Right renal cortex interstitium (tissue), 3 donors: ENCODE results near the gene ACOXL. TPM values are rescaled to one million over a fixed set of nuclear protein-coding genes. Genes with fewer than 3 reads are reported as not detected.

Source experiments
- DNase-seq, 3 donors: peaks; one replicate each; pipeline ENCODE4 v3.0.0-alpha.2; 2013; ENCODE audit warnings: low read depth in 3 of 3, low spot score in 2 of 3
- polyA plus RNA-seq, 3 donors: library from polyadenylated mRNA; unstranded; fragments of 120-200 nt; gene quantifications; one replicate each; pipeline ENCODE4 v1.2.1, GENCODE V29; 2013; ENCODE audit not compliant: insufficient read length in 3 of 3

ACOXL gene
- polyA plus RNA-seq, 3 donors, result 0.35 to 0.83 (median 0.62) TPM

GRCh38 chr2:110789706-110790105 is 57.3 kb downstream of the ACOXL start:
- DNase-seq, result no peak

DNA sequence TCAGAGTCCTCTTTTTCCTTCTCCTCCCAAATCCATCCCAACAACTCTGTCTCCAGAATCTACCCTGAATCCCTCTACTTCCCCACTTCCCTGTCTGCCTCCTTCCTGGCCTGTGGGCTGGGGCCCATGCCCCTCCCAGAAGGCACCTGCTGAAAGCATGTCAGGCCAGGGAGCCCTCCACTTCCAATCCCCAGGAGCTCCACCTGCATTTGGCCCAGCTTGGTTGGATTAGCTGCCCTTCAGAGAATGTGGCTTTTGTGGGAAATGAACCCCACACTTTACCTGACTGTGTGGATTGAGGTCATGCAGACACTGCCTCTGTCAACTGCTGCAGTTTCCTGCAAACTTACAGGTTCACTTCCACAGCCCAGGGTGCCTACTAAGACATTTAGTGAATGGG is 58.5 kb downstream of the ACOXL start:
- no peak for DNase-seq

GRCh38 chr2:110791435-110791834 is 59.1 kb downstream of the ACOXL start:
- no peak for DNase-seq

- no peak for DNase-seq
These were observed 60.7 kb downstream of the ACOXL start for GRCh38 chr2:110793034-110793433.

DNA sequence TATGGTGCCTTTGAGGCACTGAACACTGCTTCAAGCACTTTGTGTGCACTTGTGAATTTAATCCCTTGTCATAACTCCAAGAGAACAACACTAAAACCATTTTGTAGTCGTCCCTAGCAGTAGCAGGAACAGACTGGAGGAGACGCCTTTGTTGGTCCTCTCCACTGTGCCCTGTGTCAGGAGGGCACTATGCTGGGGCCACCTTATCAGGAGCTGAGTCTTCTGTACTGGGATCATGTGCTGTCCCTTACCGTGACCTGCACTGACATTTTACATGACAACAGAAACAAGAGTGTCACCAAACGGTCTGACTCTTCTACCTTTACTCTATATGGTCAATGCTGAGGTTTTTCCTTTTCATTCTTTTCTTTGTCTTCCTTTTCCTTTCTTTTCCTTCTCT is 62.0 kb downstream of the ACOXL start:
- DNase-seq, result no peak

DNA sequence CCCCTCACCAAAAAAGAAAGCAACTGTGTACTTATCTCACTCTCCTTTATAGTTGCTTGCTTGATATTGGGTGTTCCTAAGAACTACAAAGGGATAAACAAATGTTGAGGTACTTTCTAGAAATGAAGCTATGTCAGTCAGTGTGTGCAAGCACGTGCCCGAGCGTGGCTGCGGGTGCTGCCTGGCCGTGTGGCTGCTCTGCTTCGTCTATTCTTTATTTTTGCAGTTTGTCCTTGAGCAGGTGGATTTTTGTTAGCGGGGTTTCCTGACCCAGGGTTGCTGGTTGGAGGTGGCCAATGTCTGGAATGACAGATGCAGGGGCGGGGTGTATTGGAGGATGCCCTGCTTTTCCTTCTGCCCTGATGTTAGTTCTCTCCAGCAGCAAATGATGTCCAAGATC is 62.6 kb downstream of the ACOXL start:
- no peak for DNase-seq

GRCh38 chr2:110796716-110797301 is 64.4 kb downstream of the ACOXL start:
- DNase-seq, result no peak

GRCh38 chr2:110799376-110799775 is 67.0 kb downstream of the ACOXL start:
- DNase-seq, result no peak

DNA sequence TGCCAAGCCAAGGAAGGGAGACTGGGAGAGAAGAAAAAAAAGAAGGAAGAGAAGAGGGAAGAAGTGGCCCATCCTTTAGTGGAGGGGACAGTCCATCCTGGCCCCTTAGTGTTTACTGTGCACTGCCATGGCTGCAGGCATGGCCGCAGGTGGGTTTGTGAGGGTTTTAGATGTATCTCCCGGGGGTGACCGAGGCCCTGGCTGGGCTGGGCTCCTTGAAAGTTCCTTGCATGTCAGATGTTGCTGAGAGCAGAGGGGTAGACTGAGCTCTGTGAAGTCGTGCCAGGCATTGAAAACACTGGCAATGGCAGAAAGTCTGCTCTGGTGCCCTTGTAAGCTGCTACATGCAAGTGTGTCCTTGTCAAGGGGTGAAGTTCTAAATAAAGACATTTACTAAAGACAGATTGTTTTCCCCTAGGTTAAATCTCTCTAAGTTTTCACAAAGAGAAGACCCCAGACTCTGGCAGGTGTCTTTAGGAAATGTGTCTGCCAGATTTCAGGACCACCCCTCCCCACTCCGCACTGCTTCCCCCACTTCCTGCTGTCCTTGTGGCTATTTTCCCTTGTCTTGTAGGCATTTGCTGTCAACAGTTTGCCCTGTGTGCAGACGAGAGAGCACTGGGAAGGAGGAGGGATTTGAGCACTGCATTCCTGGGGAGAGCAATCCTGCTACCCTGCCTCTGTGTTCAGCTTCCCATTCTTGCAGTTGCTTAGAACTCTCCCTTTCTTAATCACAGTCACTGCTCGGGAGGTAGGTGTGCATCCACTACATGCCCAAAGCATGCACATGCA is 68.4 kb downstream of the ACOXL start:
- no peak for DNase-seq

- DNase-seq, result no peak
These were observed 70.0 kb downstream of the ACOXL start for GRCh38 chr2:110802208-110802932.

DNA sequence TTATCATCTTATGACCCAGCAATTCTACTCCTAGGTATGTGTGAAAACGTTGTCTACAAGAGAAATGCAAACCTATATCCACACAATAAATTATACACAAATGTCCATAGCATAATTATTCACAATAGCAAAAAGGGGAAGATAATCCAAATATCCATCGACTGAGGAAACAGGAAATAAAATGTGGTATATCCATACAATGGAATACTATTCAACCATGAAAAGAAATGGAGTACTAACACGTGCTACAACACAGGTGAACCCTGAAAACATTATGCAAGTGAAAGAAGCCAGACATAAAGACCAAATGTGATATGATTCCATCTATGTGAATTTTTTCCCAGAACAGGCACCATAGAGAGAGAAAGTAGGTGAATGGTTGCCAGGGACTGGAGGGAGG is 72.1 kb downstream of the ACOXL start:
- no peak for DNase-seq

GRCh38 chr2:110804915-110805314 is 72.5 kb downstream of the ACOXL start:
- DNase-seq, result no peak

DNA sequence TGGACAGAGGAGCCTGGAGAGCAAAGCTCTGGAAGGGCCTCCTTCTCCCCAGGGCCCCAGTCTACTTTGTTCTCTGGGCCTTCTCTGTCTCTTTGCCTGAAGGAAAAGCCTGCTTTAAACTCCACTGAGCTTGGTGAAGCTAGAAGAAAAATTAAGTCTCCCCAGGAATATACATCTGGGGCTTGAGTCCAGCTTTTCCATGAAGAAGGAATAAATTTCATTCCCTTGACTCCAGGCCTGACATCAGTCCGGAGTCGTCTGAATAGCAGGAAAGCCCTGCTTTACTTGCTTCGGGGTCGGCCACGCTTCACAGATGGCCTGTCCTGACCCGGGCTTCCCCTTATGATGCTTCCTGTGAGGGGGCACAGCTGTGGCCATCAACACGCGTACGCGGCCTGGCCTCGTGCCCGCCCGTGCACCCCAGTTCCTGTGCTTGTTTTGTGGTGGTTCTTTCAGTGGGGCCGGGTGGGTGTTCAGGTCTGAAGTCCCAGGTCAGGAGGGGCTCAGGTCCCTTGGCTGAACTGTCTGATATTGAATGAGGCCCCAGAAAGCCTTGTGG is 73.6 kb downstream of the ACOXL start:
- no peak for DNase-seq

- no peak for DNase-seq
These were observed 75.1 kb downstream of the ACOXL start for GRCh38 chr2:110807522-110807921.

DNA sequence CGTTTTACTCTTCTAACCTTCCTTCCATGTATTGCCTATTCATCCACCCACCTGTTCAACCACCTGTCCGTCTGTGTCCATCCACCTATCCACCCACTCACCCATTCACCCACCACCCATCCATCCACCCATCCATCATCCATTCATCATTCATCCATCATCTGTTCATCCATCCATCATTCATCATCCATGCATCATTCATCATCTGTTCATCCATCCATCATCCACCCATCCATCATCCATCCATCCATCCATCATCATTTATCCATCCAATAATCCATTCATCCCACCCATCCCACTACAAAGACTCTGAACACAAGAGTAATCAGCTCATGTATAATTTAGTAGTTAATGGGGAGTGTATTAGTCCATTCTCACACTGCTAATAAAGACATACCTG is 78.0 kb downstream of the ACOXL start:
- DNase-seq, result no peak

DNA sequence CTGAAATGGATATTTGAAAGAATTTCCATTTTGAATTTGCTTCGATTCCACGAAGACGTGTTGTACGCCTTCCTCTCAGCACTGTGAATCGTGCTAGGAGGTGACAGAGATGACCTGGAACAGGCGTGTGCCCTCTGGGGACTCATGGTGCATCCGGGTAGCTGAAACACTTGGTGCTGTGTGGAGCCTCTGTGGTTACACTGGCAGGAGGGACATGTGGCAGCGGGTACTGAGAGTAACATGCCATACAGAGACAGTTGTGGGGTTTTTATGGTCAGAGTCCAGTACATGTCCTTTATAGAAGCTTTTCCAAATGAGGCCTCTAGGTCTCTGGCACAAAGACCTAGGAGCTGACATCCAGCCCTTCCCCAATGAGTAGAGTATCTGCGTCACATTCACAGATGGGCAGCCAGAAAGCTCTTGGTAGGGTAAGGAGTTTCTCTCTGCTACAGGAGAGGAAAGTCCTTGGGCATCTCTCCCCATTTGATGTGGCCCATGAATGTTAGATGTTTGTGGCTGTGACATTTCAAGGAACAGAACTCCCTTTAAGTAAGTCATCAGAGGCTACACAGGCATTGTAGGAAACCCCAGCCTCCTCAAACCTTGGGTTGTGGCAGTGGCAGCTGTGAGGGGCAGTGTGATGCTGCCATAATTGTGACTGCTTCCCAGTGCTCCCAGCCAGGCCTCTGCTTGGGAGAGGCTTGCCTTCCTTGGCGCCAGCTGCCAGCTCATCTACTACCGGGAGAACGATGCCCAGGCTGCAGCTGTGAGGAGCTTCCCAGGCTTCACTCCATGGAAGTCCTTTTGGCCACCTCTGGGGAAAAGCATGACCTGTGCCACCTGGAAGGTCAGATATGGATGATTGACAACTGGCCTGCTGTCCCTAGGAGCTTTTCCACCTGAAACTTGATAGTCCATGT is 80.6 kb downstream of the ACOXL start:
- no peak for DNase-seq

DNA sequence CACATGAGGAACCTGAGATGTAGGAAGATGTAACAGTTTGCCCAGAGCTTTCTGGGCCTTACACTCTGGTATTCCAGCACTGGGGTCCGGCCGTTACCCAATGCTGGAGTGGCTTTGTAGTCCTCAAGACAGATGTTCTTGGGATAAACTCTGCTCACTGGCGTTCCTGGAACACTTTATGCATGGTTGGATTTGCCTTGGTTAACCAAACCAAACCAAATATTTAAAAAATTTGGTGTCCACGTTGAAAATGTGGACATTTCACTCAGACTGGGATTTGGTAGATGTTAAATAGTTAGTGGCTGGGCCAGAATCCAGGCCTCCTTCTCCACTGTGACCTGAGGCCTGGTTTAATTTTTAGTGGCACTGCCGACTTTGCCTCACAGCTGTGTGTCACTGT is 81.5 kb downstream of the ACOXL start:
- DNase-seq, result no peak

DNA sequence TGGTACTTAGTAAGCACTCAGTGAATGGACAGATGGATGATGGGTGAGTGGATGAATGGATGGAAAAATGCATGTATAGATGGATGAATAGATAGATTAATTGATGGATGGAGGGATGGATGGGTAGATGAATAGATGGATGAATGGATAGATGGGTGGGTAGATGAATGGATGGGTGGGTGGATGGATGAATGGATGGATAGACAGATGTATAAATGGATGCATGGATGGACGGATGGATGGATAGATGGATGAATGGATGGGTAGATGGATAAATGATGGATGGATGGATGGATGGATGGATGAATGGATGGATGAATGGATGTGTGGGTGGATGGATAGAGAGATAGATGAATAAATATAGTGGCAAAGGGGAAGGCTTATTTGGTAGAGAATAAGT is 83.6 kb downstream of the ACOXL start:
- no peak for DNase-seq

DNA sequence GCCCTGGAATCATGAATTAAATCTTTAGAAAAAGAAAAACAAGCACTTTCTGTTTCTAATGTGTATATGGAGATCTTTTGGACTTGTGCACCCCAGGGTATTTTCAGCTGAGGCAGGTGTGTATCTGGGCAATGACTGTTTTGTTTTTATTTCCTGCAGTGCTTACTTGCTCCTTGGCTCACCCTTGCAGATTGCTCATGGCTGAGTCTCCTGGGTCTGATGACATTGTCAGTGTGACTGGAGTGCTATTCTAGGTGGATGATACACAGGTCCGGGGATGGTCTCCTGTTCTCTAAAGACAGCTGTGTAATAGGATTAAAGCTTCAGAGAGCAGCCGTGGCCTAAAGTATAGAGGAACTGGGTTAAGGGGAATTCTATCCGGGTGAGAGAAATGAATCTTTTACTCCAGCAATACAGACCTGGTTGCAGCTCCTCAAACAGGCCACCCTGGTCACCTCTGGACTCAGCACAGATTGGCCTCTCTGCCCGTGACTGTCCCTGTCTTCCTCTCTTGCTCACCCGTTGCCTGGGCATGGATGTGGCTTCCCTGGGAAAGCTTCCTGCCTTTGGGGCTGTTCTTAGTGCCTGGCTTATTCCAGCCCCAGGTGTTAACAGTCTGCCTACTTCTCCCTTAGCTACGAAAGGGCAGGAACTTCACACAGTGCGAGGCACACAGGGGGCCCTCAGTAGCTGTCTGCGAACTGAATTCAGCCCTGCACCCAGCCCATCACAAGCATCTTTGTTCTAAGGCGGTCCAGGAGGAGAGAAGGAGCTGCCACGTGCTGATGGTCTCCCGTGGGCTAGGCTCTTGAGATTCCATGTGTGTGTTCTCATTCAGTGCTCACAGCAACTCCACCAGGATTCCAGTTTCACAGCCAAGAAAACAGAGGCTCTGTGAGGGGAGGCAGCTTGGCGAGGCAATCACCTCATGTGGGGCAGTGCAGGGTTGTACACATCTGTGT is 84.3 kb downstream of the ACOXL start:
- no peak for DNase-seq
